HepG2 (cell line): ENCODE measurements around the gene INHA. TPM values are rescaled to one million over a fixed set of nuclear protein-coding genes. Genes with fewer than 3 reads are reported as not detected.

ENCODE experiments used
- ATF5 ChIP-seq: sonication (generic); formaldehyde crosslinking; IDR thresholded peaks from 2 replicates; pipeline ENCODE4 v1.4.0; 2020; ENCODE audit warnings: mild to moderate bottlenecking, low read depth, missing genetic modification reagents
- BORCS8-MEF2B ChIP-seq: sonication (generic); formaldehyde crosslinking; IDR thresholded peaks from 2 replicates; pipeline ENCODE4 v1.8.0; 2022; ENCODE audit warnings: mild to moderate bottlenecking, missing genetic modification reagents
- GATAD1 ChIP-seq: IDR thresholded peaks from 2 replicates; pipeline ENCODE4 v1.6.1; 2016; ENCODE audit warnings: missing genetic modification reagents, missing compliant biosample characterization
- MTA1 ChIP-seq: sonication (generic); formaldehyde crosslinking; IDR thresholded peaks from 2 replicates; pipeline ENCODE4 v1.4.0; 2020; ENCODE audit warnings: missing genetic modification reagents, mild to moderate bottlenecking, borderline replicate concordance
- RBM22 ChIP-seq: fragments of 200-400 bp; formaldehyde crosslinking; optimal IDR thresholded peaks from 2 replicates; pipeline ENCODE3; 2017; ENCODE audit warnings: mild to moderate bottlenecking, low read length, moderate library complexity
- TFDP1 ChIP-seq: IDR thresholded peaks from 2 replicates; pipeline ENCODE4 v1.6.1; 2016; ENCODE audit warnings: missing compliant biosample characterization, missing genetic modification reagents, borderline replicate concordance
- ZC3H13 ChIP-seq: sonication (generic); formaldehyde crosslinking; IDR thresholded peaks from 2 replicates; pipeline ENCODE4 v1.8.1; 2023; ENCODE audit warnings: mild to moderate bottlenecking, missing genetic modification reagents, moderate library complexity
- ZFY ChIP-seq: sonication (generic); formaldehyde crosslinking; IDR thresholded peaks from 2 replicates; pipeline ENCODE4 v1.4.0; 2020; ENCODE audit warnings: missing genetic modification reagents
- ZNF354B ChIP-seq: sonication (generic); formaldehyde crosslinking; IDR thresholded peaks from 2 replicates; pipeline ENCODE4 v1.8.0; 2022; ENCODE audit warnings: mild to moderate bottlenecking, missing genetic modification reagents
- ZNF576 ChIP-seq: sonication (generic); formaldehyde crosslinking; IDR thresholded peaks from 2 replicates; pipeline ENCODE4 v1.4.0; 2020; ENCODE audit warnings: mild to moderate bottlenecking, missing genetic modification reagents
- ZNF780A ChIP-seq: sonication (generic); formaldehyde crosslinking; IDR thresholded peaks from 2 replicates; pipeline ENCODE4 v1.8.0; 2022; ENCODE audit warnings: mild to moderate bottlenecking, missing genetic modification reagents, moderate library complexity
- ZNF878 ChIP-seq: sonication (generic); formaldehyde crosslinking; IDR thresholded peaks from 2 replicates; pipeline ENCODE4 v1.8.1; 2023; ENCODE audit warnings: mild to moderate bottlenecking, missing genetic modification reagents, moderate library complexity
- ZNF891 ChIP-seq: sonication (generic); formaldehyde crosslinking; IDR thresholded peaks from 2 replicates; pipeline ENCODE4 v1.5.0; 2020; ENCODE audit warnings: mild to moderate bottlenecking, missing genetic modification reagents
- polyA plus RNA-seq, 8 experiments: library from polyadenylated mRNA; depleted of rRNA in 3 of 8; stranded (reverse) in 7 of 8; unstranded in 1 of 8; fragments of >200 nt; fragmentation: Illumina TruSeq in 4 of 8; extraction: Trizol in 4 of 8; gene quantifications; 2 replicates each; pipeline versions ENCODE4 v1.2.1 to v1.2.3, GENCODE V29; 2011 to 2016; ENCODE audit warnings: low read depth in 4 of 8, missing spikeins in 1 of 8, mixed read lengths in 1 of 8; ENCODE audit not compliant: insufficient read depth in 1 of 8
- total RNA-seq, 5 experiments: library from RNA; depleted of rRNA; stranded (reverse); fragments of >200 nt; fragmentation: Illumina TruSeq; extraction: Trizol; gene quantifications; 2 replicates each; pipeline ENCODE4 v1.2.3, GENCODE V29; 2016; ENCODE audit warnings: low read depth in 1 of 5
- TF ChIP-seq, protein P1 (sequence below): sonication (generic); formaldehyde crosslinking; IDR thresholded peaks from 2 replicates; pipeline ENCODE4; 2020; ENCODE audit warnings: missing genetic modification reagents, mild to moderate bottlenecking, borderline replicate concordance
- TF ChIP-seq, protein P2 (sequence below): sonication (generic); formaldehyde crosslinking; IDR thresholded peaks from 2 replicates; pipeline ENCODE4 v1.5.1; 2020; ENCODE audit warnings: mild to moderate bottlenecking, missing genetic modification reagents
- TF ChIP-seq, protein P3 (sequence below): sonication (generic); formaldehyde crosslinking; IDR thresholded peaks from 2 replicates; pipeline ENCODE4 v1.5.1; 2020; ENCODE audit warnings: missing genetic modification reagents, mild to moderate bottlenecking, borderline replicate concordance

The INHA gene
- total and polyA plus RNA-seq, 2 of the 13 experiments (the other 11 are each of a cell fraction or from before 2014, with no cell fraction given): 4.1 to 15.2 TPM

GRCh38 chr2:219551441-219552381, 20.4 kb upstream of the INHA start (continued):
- TF ChIP-seq, protein P1, sequence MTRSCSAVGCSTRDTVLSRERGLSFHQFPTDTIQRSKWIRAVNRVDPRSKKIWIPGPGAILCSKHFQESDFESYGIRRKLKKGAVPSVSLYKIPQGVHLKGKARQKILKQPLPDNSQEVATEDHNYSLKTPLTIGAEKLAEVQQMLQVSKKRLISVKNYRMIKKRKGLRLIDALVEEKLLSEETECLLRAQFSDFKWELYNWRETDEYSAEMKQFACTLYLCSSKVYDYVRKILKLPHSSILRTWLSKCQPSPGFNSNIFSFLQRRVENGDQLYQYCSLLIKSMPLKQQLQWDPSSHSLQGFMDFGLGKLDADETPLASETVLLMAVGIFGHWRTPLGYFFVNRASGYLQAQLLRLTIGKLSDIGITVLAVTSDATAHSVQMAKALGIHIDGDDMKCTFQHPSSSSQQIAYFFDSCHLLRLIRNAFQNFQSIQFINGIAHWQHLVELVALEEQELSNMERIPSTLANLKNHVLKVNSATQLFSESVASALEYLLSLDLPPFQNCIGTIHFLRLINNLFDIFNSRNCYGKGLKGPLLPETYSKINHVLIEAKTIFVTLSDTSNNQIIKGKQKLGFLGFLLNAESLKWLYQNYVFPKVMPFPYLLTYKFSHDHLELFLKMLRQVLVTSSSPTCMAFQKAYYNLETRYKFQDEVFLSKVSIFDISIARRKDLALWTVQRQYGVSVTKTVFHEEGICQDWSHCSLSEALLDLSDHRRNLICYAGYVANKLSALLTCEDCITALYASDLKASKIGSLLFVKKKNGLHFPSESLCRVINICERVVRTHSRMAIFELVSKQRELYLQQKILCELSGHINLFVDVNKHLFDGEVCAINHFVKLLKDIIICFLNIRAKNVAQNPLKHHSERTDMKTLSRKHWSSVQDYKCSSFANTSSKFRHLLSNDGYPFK (CRISPR knock-in tag): no peak
- TF ChIP-seq ZC3H13 (0 out of 2 replicates have a peak, but pooled peaks have one; percentile 66), GATAD1 (CRISPR knock-in tag) (no peak), ZNF780A (CRISPR knock-in tag) (no peak), ZNF576 (CRISPR knock-in tag) (0 out of 2 replicates have a peak, but pooled peaks have one; percentile 12), MTA1 (0 out of 2 replicates have a peak, but pooled peaks have one; percentile 10), ATF5 (CRISPR knock-in tag) (0 out of 2 replicates have a peak, but pooled peaks have one; percentile 5), ZNF891 (CRISPR knock-in tag) (no peak), BORCS8-MEF2B (CRISPR knock-in tag) (0 out of 2 replicates have a peak, but pooled peaks have one; percentile 20), ZNF354B (CRISPR knock-in tag) (no peak), RBM22 (peak; percentile 48), ZFY (0 out of 2 replicates have a peak, but pooled peaks have one; percentile 1), TFDP1 (CRISPR knock-in tag) (no peak), ZNF878 (CRISPR knock-in tag) (no peak)
- TF ChIP-seq, protein P2, sequence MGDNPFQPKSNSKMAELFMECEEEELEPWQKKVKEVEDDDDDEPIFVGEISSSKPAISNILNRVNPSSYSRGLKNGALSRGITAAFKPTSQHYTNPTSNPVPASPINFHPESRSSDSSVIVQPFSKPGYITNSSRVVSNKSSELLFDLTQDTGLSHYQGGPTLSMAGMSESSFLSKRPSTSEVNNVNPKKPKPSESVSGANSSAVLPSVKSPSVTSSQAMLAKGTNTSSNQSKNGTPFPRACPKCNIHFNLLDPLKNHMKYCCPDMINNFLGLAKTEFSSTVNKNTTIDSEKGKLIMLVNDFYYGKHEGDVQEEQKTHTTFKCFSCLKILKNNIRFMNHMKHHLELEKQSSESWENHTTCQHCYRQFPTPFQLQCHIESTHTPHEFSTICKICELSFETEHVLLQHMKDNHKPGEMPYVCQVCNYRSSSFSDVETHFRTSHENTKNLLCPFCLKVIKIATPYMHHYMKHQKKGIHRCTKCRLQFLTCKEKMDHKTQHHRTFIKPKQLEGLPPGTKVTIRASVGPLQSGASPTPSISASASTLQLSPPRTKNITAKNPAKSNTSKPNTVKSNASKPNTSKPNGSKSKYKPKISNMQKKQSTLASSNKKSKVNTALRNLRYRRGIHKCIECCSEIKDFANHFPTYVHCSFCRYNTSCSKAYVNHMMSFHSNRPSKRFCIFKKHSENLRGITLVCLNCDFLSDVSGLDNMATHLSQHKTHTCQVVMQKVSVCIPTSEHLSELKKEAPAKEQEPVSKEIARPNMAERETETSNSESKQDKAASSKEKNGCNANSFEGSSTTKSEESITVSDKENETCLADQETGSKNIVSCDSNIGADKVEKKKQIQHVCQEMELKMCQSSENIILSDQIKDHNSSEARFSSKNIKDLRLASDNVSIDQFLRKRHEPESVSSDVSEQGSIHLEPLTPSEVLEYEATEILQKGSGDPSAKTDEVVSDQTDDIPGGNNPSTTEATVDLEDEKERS (CRISPR knock-in tag): peak; percentile 66; the same call in 1 of the 2 replicates
- TF ChIP-seq, protein P3, sequence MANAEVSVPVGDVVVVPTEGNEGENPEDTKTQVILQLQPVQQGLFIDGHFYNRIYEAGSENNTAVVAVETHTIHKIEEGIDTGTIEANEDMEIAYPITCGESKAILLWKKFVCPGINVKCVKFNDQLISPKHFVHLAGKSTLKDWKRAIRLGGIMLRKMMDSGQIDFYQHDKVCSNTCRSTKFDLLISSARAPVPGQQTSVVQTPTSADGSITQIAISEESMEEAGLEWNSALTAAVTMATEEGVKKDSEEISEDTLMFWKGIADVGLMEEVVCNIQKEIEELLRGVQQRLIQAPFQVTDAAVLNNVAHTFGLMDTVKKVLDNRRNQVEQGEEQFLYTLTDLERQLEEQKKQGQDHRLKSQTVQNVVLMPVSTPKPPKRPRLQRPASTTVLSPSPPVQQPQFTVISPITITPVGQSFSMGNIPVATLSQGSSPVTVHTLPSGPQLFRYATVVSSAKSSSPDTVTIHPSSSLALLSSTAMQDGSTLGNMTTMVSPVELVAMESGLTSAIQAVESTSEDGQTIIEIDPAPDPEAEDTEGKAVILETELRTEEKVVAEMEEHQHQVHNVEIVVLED: no peak; the same call in 1 of the 2 replicates
